T1000 (cell line): ENCODE results near the gene ING5.

Experiments used
- DNase-seq: peaks from one replicate; lab custom pipeline; 2025; ENCODE audit warnings: mixed read lengths; lab: John Stamatoyannopoulos, UW

ING5 gene

DNA sequence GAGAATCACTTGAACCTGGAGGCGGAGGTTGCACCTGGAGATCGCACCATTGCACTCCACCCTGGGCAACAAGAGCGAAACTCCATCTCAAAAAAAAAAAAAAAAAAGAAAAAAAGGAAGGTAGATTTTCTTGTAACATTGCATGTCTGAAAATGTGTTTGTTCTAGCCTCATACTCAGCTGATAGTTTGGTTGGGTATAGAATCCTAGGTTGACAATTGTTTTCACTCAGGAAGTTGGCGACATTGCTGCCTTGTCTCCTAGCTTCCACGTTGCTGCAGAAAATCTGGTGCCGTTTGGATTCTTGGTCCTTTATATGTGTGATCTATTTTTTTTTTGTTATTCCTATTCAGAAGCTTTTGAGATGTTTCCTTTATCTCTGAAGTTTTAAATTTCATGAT is 4.7 kb downstream of the ING5 start:
- no peak for DNase-seq

DNA sequence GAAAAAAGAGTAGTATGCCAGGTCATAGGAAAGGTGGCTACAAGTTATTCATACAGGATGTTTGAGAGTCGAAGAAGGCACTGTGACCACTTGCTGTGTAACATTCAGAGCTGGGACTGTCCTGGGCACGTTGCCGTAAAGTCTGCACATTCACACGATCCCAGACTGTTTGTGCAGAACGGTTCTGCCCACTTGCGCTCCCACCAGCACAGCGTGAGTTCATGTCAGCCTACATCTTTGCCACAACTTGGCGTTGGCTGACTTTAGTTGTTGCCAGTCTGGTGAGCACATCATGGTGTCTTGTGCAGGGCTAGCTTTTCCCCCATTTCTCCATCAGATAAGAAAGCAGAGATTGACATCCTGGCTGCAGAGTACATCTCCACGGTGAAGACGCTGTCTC is 7.0 kb downstream of the ING5 start:
- no peak for DNase-seq

DNA sequence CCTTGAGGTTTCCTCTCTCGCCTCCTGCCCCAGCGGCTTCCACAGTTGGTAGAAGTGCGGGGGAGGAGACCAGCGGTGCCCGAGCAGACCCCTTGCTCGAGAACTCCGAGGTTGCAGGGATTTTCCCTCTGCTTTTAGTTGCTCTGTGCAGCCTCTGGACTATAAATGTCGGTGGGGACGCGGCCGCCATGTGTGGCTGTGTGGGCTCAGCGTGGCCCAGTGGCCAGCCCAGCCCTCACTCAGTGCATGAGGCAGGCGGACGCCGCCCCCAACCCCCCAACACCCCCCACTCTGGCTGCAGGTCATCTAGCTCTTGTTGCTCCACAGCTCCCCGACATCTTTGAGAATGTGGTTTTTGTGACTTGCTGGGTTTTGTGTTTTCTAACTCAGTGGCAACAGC is 17.3 kb downstream of the ING5 start:
- no peak for DNase-seq

DNA sequence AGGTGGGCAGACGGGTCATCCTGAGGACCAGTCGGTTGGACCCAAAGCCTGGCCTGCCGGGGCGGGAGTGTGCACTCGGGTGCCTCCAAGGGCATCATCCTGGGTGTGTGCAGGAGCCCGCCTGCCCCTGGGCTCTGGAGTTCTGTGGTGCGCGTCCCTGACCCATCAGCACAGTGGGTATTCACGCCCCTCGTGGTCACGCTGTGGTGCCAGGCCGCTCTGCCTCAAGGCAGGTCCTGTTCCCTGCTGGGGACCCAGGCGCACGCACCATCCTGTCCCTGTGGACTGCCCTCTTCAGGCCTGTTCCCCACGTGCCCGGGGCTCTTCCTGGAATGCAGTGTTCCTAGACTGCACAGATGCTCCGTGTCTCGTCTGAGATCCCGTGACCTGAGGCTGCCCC is 18.3 kb downstream of the ING5 start:
- DNase-seq = no peak

DNA sequence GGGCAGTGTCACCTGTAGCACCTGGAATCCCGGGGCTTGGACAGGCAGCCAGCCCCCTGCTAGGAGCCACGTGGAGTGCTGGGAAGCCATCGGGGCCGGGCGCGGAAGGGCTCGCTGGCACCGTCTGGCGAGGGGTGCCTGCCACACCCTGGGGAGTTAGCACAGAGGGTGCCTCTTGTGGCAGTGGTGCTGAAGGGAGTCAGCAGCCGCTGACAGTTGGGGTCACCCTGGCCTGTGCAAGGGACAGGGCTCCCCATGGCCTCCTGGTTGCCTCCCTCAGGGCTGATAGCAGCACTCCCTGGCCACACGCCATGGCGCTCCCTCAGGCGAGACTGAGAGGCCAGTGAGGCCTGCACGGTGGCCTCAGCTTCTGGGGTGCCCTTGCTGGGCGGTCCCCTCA is 18.7 kb downstream of the ING5 start:
- DNase-seq = no peak

DNA sequence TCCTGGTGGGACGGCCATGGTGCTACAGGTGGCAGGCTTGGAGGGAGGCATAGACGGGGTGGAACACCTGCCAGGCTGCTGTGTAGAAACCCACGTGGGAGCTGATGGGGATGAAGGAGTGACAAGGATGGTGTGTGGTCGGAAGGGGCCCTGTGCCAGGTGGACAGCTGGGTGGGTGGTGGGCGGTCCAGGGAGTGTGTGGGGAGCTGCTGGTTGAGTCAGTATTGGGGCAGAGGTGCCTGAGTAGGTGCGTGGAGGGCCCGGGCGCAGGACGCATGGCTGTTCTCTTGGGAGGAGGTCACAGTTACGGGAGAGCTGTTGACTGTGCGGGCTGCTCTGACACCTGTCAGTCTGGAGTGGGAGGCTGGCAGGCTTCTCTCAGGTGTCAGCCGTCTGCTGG is 20.0 kb downstream of the ING5 start:
- DNase-seq = no peak

DNA sequence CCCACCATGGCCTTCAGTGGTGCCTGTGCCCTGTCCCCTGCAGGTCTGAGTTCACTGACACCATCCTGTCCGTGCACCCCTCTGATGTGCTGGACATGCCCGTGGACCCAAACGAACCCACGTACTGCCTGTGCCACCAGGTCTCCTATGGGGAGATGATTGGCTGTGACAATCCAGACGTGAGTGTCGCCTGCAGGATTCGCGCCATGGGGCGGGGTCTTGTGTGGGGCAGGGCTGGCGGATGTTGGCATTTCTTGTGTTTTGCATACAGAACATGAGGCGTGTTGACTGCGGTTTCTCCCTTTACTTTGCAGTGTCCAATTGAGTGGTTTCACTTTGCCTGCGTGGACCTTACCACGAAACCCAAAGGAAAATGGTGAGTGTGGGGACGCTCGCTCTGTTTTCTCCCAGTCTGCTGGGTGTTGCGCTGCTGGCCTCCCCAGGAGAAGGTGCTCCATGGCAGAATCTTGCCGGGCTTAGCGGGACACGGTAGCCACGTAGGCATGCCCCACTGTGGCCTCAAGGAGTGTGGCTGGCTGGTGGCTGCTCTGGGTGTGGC is 21.1 kb downstream of the ING5 start:
- no peak for DNase-seq

DNA sequence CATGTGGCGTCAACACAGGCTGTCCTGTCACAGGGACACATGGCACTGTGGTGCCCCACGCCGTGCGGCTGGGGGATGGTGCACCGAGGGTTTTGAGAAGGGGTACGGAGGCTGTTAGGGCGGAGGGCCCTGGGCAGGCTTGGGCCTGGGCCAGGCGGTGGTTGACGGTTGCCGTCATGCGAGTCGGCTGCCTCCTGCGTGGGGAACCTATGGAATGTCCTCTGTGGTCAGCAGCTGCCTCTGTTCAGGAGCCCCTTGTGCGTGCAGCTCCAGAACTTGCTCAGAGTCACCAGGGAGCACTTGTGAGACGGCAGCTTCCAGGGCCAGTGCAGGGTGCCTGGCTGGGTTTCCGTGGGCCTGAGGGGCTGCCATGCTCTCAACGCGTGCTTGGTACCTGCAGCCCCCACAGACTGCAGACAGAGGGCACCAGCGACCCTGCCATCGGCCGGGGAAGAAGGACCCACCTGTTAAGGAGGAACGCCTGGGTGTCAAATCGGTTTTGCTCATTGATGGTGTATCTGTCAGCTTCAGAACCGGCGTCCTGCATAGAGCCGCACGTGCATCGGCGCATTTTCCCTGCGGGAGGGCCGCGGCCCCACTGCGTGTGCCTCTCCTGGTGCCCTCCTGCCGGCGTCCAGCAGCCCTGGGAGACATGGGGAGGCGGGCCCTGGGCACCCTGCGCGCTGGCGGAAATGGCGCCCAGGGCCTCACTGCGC is 22.6 kb downstream of the ING5 start:
- no peak for DNase-seq

DNA sequence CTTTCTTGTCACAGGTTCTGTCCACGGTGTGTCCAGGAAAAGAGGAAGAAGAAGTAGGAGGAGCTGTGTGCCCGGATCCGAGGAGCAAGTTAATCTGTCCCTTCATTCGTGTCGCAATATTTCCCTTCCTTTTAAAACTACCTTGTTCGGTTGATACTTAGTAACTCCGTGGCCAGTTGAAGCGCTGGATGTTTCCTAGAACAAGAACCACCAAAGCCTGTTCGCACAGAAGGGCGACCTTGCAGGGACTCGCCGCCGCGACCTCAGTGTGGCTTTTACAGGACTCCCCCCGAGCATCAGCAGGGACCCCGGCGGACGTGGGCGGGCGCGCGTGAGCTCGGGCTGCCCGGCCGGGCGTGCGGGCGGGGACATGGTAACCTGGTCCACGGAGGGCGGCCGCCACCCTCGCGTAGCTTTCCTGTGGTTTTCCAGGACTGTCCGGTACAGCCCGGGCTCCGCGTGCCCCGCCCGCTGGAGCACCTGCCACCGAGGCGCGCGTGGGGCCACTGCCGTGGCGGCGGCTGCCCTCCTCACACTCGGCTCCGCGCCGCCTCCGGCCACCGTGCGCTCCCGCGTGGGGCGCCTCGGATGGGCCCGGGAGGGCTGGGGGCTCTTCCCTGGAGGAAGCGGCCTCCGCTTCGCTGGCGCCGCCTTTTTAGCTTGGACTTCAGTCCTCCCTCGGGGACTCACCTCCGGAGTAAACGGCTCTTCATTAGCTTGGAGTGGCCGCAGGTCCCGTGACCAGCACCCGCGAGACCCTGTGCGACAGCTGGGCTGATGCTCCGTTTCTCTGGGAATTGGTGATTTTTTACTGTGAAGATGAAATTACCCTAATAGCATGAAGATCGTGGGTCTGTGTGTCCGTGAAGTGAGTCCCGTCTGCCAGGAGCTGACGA is 23.4 kb downstream of the ING5 start:
- no peak for DNase-seq

DNA sequence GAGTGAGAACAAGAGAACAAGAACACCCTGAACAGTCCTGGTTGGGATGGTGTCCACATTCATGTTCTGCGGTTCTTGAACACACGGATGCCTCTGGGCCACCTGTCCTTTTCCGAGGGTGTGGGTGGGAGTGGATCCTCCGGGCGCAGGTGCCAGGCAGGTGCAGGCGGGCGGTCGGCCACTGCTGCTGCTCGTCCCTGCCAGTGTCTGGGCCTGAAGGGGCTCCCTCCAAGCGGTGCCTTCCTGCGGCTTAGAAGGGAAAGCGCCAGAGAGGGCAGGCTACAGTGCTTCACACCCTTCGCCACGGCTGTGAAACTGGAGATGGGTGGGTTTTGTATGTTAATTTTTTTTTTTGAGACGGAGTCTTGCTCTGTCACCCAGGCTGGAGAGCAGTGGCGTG is 24.6 kb downstream of the ING5 start:
- no peak for DNase-seq

DNA sequence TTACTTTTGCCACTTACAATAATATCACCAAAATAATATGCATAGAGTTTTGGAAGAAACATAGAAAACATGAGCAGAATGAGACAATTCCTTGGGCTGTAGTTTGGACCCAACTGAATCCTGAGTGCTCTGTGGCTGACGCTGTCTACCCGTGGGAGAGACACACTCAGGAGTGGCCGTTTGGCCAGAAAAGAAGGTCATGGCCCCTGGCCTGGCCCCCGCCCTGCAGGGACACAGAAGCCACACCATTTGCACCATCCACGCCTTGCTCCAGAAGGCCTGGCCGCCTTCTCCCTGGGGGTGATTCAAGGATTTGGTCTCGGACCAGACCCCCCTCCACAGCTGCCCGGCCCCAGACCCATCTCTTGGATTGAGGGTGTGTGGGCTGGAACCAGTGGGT is 26.2 kb downstream of the ING5 start:
- DNase-seq = no peak

DNA sequence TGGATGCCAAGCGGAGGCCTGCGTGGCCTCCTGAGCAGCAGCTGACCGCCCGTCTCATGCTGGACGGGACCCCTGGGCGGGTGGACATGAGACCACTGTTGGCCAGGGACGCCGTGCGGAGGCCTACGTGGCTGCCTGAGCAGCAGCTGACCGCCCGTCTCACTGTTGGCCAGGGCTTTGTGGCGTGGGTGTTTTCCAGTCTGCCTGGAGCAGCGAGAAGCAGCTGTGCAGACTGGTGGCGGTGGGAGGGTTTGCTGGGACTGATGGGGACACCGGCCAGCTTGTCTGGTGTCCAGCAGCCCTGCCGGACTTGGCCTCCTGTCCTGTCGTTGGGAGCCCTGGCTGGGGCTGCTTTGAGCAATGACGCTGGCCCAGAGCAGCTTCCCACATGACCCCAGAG is 26.8 kb downstream of the ING5 start:
- no peak for DNase-seq

DNA sequence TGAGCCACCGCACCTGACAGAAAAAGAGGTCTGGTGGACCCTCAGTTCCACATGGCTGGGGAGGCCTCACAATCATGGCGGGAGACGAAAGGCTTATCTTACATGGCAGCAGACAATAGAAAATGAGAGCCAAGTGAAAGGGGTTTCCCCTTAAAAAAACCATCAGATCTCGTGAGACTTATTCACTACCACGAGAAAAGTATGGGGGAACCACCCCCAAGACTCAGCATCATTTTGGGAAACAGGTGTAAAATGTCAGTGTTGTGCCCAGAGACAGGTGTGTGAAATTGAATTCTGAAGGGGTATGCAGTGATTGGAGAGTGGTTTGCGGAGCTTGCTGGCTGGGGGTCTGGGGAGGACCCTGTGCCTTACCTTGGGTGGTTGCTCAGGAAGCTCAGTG is 28.0 kb downstream of the ING5 start:
- DNase-seq = no peak

DNA sequence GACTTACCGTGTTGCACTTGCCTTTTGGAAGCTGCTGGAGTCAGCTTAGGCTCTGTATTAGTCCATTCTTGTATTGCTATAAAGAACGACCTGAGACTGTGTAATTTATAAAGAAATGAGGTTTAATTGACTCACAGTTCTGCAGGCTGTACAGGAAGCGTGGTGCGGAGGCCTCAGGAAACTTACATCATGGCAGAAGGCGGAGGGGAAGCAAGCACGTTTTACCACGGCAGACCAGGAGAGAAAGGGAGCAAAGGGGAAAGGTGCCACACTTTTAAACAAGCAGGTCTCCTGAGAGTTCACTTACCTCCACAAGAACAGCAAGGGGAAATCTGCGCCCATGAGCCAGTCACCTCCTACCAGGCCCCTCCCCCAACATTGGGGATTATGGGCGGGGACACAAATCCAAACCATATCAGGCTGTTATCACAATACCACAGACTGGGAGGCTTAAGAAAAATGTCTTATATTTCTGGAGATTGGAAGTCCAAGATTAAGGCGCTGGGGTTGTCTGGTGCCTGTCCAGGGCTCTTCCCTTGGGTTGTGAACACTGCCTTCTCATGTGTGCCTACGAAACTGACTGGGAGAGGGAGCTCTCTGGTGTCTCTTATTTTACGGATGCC is 28.9 kb downstream of the ING5 start:
- no peak for DNase-seq

DNA sequence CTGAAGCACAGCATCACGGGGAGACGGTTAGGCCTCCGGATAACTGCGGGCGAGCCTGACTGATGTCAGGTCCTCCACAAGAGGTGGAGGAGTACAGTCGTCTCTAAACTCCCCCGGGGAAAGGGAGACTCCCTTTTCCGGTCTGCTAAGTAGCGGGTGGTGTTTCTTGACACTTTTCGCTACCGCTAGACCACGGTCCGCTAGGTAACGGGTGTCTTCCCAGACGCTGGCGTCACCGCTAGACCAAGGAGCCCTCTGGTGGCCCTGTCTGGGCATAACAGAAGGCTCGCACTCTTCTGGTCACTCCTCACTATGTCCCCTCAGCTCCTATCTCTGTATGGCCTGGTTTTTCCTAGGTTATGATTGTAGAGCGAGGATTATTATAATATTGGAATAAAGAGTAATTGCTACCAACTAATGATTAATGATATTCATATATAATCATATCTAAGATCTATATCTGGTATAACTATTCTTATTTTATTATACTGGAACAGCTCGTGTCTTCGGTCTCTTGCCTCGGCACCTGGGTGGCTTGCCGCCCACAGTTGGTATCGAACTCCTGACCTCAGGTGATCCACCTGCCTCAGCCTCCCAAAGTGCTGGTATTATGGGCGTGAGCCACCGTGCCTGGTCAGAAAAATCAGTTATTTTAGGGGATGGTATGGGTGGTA is 30.8 kb downstream of the ING5 start:
- DNase-seq = peak; percentile 53

DNA sequence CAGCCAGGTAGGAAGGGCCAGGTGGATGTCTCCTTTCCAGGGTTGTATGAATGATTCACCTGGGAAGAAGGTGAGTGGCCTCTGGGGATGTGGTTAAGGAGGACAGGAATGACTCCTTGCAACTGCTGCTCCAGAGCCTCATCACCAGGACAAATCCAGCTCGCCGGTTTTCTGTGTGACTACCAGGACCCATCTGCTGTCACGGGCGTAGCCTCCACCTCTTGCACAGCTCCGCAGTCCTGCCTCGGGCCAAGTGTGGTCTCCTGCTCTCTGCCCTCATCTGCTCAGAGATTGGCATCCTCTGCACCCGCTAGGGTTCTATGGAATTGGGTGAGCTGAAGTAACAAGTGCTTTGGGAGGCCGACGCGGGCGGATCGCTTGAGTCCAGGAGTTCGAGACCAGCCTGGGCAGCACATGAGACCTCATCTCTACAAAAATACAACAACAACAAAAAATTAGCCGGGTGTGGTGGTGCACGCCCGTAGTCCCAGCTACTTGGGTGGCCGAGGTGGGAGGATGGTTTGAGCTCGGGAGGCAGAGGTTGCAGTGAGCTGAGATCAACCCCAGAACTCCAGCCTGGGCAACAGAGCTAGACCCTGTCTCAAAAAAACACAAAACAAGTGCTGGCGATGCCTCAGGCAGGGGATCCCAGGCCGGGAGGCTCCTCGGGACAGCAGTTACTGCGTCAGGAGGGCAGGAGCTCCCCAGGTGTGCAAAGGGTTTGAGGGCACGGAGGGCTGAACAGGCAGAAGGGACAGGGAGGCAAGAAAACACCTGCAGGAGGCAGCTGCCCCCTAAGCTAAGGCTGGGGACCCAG is 31.8 kb downstream of the ING5 start:
- DNase-seq = no peak

DNA sequence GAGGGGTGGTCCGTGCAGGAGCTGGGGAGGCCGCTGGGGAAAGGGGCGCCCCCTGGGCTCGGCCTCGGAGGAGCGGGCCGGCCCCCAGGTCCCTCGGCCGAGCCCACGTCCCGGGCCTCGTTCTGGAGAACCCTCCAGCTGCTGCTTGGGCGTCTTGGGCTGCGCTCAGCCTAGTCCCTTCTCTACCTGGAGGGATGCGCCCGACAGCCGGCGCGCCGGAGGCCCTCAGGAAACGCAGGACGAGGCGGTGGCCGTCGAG is 32.3 kb downstream of the ING5 start:
- no peak for DNase-seq

DNA sequence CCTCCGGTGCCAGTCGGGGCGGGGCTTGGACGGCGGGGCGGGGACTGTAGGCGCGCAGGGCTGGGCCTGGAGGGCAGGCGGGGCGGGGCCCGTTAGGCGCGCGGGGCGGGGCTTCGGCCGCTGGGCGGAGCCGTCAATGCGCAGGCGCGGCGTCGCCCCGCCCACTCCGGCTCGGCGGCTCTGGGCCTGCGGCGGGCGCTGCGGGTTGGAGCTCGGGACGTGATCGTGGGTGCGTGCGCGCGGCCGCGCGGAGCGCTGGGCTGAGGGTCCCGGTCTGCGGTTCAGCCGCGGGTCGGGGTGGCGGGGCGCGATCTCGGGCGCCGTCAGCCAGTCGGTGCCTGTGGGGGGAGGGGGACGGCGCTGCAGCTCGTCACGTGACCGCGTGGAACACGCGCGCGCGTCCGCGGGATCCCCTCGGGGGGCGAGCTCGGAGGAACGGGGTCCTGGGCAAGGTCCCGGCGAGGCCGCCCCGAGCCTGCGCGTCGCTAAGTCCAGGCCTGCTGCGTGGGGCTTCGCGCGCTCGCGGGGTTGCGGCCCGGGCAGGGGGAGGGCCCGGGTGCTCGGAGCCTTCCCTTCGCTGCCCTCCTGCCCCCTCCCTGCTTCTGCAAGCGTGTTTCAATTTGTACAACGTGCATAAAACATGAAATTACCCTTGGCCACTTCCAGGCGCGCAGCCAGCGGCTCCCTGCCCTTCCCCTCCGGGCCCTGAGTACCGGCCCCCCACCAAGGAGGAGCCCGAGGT is 32.8 kb downstream of the ING5 start, which contains the start of gene D2HGDH:
Gene D2HGDH, plus strand, starts transcription at position 164 of the 742 bp plus-strand sequence. CDS start 595 bp downstream, outside the sequence.
- DNase-seq = peak; percentile 88

DNA sequence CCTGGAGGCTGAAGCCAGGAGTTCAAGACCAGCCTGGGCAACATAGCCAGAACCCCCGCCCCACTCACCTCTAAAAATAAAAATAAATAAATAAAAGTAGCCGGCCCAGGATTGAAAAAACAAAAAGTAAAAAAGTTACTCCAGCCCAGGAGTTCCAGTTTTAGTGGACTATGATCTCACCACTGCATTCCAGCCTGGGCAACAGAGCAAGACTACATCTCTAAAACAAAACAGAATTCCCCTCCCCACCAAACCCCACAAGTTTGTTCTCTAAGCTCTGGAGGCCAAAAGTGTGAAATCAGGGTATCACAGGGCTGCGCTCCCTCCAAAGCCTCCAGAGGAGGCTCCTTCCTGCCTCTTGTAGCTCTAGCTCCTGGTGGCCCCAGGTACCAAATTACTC is 34.3 kb downstream of the ING5 start:
- DNase-seq = no peak

DNA sequence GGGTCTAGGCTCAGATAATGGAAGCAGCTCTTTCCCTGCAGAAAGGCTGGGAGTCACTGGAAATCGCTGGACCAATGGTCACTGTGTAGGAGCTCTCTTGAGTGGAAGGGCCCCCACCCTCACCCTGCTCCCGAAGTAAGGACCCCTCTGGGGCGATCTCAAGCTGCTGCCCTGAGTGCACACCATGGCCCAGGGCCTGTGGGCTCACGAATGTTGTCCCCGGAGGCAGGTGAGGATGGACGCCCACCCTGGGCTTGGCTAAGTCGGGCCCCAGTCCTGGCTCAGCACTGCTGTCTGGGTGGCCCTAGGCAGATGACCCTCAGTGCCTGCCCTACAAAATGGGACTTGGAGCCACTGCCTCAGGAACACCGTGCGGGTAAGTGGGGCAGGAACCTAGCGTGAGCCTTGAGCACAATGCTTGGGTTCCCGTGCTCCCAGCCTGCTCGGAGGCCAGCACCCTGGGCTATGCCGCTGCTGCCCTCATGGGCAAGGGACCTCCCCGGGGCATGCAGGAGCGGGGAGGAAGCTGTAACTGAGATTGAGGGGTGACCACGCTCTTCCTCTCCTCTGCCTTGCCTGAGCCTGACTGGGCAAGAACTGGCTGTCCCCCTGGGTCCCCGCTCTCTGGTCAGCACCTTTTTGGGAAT is 36.3 kb downstream of the ING5 start:
- no peak for DNase-seq
